HL-60 (cell line): ENCODE results near the gene LSM10.

Experiments
- GABPA ChIP-seq: IDR thresholded peaks from 2 replicates; pipeline ENCODE4 v1.6.1; 2012; ENCODE audit warnings: low read depth
- POLR2AphosphoS5 ChIP-seq: IDR thresholded peaks from 2 replicates; pipeline ENCODE4 v1.6.1; 2012; ENCODE audit warnings: low read depth
- TF ChIP-seq, protein P1 (sequence below): IDR thresholded peaks from one replicate; pipeline ENCODE4 v1.5.1; 2011; ENCODE audit warnings: low read length, control low read depth, inconsistent platforms; ENCODE audit not compliant: insufficient read depth
- TF ChIP-seq, protein P2 (sequence below): IDR thresholded peaks from 2 replicates; pipeline ENCODE4 v1.6.1; 2012; ENCODE audit warnings: low read depth; ENCODE audit not compliant: insufficient replicate concordance

DNA sequence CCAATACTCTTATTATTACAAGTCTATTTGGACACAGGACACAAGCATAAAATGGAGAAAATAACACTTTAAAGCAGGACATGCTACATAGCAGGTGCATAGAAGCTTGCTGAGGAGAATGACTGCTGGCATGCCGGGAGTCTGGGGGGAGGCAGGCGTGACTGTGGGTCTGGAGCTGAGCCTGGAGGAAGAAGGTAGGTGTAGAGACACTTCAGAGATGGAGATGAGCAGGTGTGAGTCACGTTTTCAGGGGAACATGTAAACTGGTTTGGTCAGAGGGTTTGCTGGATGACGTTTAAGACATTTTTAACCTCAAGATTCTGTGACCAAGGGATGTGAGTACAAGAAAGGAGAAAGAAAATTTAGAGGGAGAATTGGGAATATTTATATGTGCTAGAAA is 28.1 kb upstream of the LSM10 start:
- TF ChIP-seq, protein P1, sequence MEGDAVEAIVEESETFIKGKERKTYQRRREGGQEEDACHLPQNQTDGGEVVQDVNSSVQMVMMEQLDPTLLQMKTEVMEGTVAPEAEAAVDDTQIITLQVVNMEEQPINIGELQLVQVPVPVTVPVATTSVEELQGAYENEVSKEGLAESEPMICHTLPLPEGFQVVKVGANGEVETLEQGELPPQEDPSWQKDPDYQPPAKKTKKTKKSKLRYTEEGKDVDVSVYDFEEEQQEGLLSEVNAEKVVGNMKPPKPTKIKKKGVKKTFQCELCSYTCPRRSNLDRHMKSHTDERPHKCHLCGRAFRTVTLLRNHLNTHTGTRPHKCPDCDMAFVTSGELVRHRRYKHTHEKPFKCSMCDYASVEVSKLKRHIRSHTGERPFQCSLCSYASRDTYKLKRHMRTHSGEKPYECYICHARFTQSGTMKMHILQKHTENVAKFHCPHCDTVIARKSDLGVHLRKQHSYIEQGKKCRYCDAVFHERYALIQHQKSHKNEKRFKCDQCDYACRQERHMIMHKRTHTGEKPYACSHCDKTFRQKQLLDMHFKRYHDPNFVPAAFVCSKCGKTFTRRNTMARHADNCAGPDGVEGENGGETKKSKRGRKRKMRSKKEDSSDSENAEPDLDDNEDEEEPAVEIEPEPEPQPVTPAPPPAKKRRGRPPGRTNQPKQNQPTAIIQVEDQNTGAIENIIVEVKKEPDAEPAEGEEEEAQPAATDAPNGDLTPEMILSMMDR, result no peak
- TF ChIP-seq, protein P2, sequence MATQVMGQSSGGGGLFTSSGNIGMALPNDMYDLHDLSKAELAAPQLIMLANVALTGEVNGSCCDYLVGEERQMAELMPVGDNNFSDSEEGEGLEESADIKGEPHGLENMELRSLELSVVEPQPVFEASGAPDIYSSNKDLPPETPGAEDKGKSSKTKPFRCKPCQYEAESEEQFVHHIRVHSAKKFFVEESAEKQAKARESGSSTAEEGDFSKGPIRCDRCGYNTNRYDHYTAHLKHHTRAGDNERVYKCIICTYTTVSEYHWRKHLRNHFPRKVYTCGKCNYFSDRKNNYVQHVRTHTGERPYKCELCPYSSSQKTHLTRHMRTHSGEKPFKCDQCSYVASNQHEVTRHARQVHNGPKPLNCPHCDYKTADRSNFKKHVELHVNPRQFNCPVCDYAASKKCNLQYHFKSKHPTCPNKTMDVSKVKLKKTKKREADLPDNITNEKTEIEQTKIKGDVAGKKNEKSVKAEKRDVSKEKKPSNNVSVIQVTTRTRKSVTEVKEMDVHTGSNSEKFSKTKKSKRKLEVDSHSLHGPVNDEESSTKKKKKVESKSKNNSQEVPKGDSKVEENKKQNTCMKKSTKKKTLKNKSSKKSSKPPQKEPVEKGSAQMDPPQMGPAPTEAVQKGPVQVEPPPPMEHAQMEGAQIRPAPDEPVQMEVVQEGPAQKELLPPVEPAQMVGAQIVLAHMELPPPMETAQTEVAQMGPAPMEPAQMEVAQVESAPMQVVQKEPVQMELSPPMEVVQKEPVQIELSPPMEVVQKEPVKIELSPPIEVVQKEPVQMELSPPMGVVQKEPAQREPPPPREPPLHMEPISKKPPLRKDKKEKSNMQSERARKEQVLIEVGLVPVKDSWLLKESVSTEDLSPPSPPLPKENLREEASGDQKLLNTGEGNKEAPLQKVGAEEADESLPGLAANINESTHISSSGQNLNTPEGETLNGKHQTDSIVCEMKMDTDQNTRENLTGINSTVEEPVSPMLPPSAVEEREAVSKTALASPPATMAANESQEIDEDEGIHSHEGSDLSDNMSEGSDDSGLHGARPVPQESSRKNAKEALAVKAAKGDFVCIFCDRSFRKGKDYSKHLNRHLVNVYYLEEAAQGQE, result no peak
- no peak for TF ChIP-seq GABPA
- no peak for TF ChIP-seq POLR2AphosphoS5
